Heart right ventricle (tissue), 16 donors: ENCODE data around the gene TAF9B. TPM values are rescaled to one million over a fixed set of nuclear protein-coding genes. Genes with fewer than 3 reads are reported as not detected.

Experiments used
- ATAC-seq, 8 donors: fragments of 200-7000 bp; cut with Tn5 transposase; one replicate each; pipeline ENCODE4 v1.9.1; 2020; ENCODE audit warnings: mild to moderate bottlenecking in 8 of 8, moderate library complexity in 8 of 8, moderate number of reproducible peaks in 1 of 8
- DNase-seq, 2 donors: peaks; one replicate each; pipeline ENCODE4 v3.0.0-alpha.2; 2020
- H3K27ac ChIP-seq, 10 donors: fragments of 200-600 bp; sonication (generic) in 2 of 10; one replicate each; pipeline versions ENCODE4 v1.5.0 to v1.8.0; 2020 to 2022; ENCODE audit warnings: mild to moderate bottlenecking in 3 of 10
- H3K27me3 ChIP-seq, 7 donors: fragments of 200-600 bp; one replicate each; pipeline ENCODE4 v1.8.0; 2021 to 2022; ENCODE audit warnings: mild to moderate bottlenecking in 2 of 7
- H3K36me3 ChIP-seq, 9 donors: fragments of 200-600 bp; sonication (generic) in 1 of 9; one replicate each; pipeline versions ENCODE4 v1.5.0 to v1.8.0; 2020 to 2022; ENCODE audit warnings: mild to moderate bottlenecking in 2 of 9
- H3K4me1 ChIP-seq, 9 donors: fragments of 200-600 bp; sonication (generic) in 1 of 9; one replicate each; pipeline versions ENCODE4 v1.5.0 to v1.8.0; 2020 to 2022; ENCODE audit warnings: mild to moderate bottlenecking in 4 of 9
- H3K4me3 ChIP-seq, 10 donors: fragments of 200-600 bp; sonication (generic) in 2 of 10; one replicate each; pipeline versions ENCODE4 v1.5.0 to v1.8.0; 2020 to 2022; ENCODE audit warnings: mild to moderate bottlenecking in 7 of 10, moderate library complexity in 2 of 10
- H3K9me3 ChIP-seq, 11 donors: fragments of 200-600 bp in 10 of 11; sonication (generic) in 2 of 11; one replicate each; pipeline versions ENCODE4 v1.5.0 to v1.8.0; 2013 to 2022; ENCODE audit warnings: mild to moderate bottlenecking in 2 of 11, control low read depth in 1 of 11, moderate library complexity in 1 of 11
- WGBS, 2 donors: extraction: QIAGEN DNeasy Blood & Tissue Kit; methylation state at CpG; one replicate each; pipeline ENCODE4 v1.1.7; 2013; ENCODE audit warnings: inconsistent platforms in 1 of 2; 5-methylcytosine and 5-hydroxymethylcytosine counted together
- intact Hi-C, 10 donors: fragments of 100-400 bp; cut with DNase I; formaldehyde crosslinking; loops; one replicate each; pipeline versions ENCODE4 v1.11.1 to v1.14.2; 2022
- long read RNA-seq, 3 donors: library from polyadenylated mRNA; unstranded; transcript quantifications; one replicate each; pipeline ENCODE4 v2.0.0, GENCODE V29; 2020 to 2021
- polyA plus RNA-seq, 2 donors: library from polyadenylated mRNA; stranded (reverse); fragments of 200-250 nt; gene quantifications; one replicate each; pipeline ENCODE4 v1.2.3, GENCODE V29; 2013
- total RNA-seq, 10 donors: library from RNA; stranded (reverse); fragmentation: NEBNext Ultra II Directional in 3 of 10; extraction: Animal tissue kit (Norgen Biotek cat#: 25700) in 3 of 10; gene quantifications; one replicate each; pipeline versions ENCODE4 v1.2.1 to v1.2.4, GENCODE V29; 2021 to 2023
- TF ChIP-seq, protein P1 (sequence below), 9 donors: fragments of 200-600 bp; sonication (generic) in 2 of 9; IDR thresholded peaks; one replicate each; pipeline versions ENCODE4 v1.5.0 to v1.8.0; 2021 to 2022; ENCODE audit warnings: antibody characterized with exemption in 9 of 9, mild to moderate bottlenecking in 5 of 9, moderate library complexity in 1 of 9
- donor health status: Arrhythmogenic right ventricular cardiomyopathy.
- donor health status: ischemic (EF 13 %, LVEDD 7.1; RV severe dilation, severe dysfunction).
- donor health status: healthy with polysubstance abuse.
- donor health status: DM: no; HTN: yes; CAD: no.
- donor health status: DM: no; HTN: no; CAD: no.
- donor health status: ischemic (EF 25% LVEDD 6.9; RV normal size, moderate dysfunction).
- donor health status: ischemic (EF 25% LVEDD 5.7; RV mildly dilated, moderate dysfunction).
- donor health status: healthy.
- donor health status: DM: yes; HTN: yes; CAD: no.
- donor health status: Ischemic cardiomyopathy.
- donor health status: ischemic (EF 35%, LVEDD 5.7; RV mildly dilated, moderate dysfunction).
- donor health status: nonischemic (EF 11% LVEDD 7.7; RV severe dilation, severe dysfunction).
- donor health status: DM: yes; HTN: yes; CAD: no.
- donor health status: PGD.
- donor health status: ischemic (EF 29% LVEDD 5.4; RV normal size, mild dysfunction).
- donor health status: nonischemic (EF 23%, LVEDD 6.1; RV moderate dilation, normal function).

TAF9B gene, protein sequence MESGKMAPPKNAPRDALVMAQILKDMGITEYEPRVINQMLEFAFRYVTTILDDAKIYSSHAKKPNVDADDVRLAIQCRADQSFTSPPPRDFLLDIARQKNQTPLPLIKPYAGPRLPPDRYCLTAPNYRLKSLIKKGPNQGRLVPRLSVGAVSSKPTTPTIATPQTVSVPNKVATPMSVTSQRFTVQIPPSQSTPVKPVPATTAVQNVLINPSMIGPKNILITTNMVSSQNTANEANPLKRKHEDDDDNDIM
- total RNA-seq (10 to 100 TPM; 16.4 to 27.8 (median 22.5) TPM), polyA plus RNA-seq (10 to 100 TPM in 1 of 2 donors, 1 to 10 TPM in 1; 9.8 to 11.5 TPM)
- long read RNA-seq, donor 1, transcript TAF9B-201 (7 exons, 2,713 nt): major isoform, 10 of 13 reads
- long read RNA-seq, donor 1, partial matches to known transcripts: 2 of 13 reads
- long read RNA-seq, donor 1, other reads (novel, unspliced or antisense): 1 of 13 reads
- long read RNA-seq, donor 2, transcript TAF9B-201 (7 exons, 2,713 nt): major isoform, 17 of 18 reads
- long read RNA-seq, donor 2, partial matches to known transcripts: 1 of 18 reads
- long read RNA-seq, donor 2, other reads (novel, unspliced or antisense): 0 of 18 reads
- long read RNA-seq, donor 3, transcript TAF9B-201 (7 exons, 2,713 nt): major isoform, 49 of 56 reads
- long read RNA-seq, donor 3, partial matches to known transcripts: 3 of 56 reads
- long read RNA-seq, donor 3, other reads (novel, unspliced or antisense): 4 of 56 reads

- Histone ChIP-seq H3K36me3 (peaks cover 0 to 24% (median 0%) of the 10 kb centered on the region in 9 donors), H3K27ac (peak within 1 kb of the TSS; percentile 40 to 83 (median 72)), H3K4me3 (peak within 1 kb of the TSS; percentile 45 to 89 (median 76)), H3K9me3 (no peaks in the 10 kb centered on the region), H3K27me3 (no peaks in the 10 kb centered on the region), H3K4me1 (peaks cover 0 to 8% (median 0%) of the 10 kb centered on the region in 9 donors)
- DNase-seq (peak; percentile 83 to 85), ATAC-seq (peak; percentile 96 to 99 (median 99))
- intact Hi-C loops: no loop called here
- 3 to 5% methylated on average over 42 to 52 of the region's 59 CpGs for WGBS, 2 donors
- TF ChIP-seq, protein P1, sequence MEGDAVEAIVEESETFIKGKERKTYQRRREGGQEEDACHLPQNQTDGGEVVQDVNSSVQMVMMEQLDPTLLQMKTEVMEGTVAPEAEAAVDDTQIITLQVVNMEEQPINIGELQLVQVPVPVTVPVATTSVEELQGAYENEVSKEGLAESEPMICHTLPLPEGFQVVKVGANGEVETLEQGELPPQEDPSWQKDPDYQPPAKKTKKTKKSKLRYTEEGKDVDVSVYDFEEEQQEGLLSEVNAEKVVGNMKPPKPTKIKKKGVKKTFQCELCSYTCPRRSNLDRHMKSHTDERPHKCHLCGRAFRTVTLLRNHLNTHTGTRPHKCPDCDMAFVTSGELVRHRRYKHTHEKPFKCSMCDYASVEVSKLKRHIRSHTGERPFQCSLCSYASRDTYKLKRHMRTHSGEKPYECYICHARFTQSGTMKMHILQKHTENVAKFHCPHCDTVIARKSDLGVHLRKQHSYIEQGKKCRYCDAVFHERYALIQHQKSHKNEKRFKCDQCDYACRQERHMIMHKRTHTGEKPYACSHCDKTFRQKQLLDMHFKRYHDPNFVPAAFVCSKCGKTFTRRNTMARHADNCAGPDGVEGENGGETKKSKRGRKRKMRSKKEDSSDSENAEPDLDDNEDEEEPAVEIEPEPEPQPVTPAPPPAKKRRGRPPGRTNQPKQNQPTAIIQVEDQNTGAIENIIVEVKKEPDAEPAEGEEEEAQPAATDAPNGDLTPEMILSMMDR (IDR thresholded peaks at IDR 0.05): no peak
These were observed at the start of gene TAF9B for GRCh38 chrX:78139160-78140123. Gene TAF9B (minus strand): TSS chrX:78139650. CDS start chrX:78139611, 39 bp downstream.

DNA sequence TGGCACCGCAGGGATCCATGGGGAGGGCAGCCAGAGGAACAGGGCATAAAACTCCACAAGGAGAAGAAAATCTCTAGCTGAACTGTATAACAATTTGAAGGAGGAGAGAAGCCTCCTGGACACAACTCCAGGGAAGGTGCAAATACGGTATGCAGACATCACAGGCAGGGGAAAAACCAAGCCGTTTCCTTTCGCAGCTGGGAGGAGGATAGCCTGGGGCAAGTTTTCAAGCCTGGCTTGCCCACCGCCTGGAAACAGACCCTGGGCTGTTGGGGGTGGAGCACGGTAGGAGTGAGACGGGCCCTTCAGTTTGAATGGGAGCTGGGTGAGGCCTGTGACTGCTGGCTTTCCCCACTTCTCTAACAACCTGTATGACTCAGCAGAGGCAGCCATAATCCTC, 43.4 kb upstream of the TAF9B start:
- no peaks in the 10 kb centered on the region for H3K27me3 ChIP-seq
- H3K4me1 ChIP-seq: no peaks in the 10 kb centered on the region
- ATAC-seq: no peak
- H3K36me3 ChIP-seq: no peaks in the 10 kb centered on the region
- TF ChIP-seq, protein P1 (IDR thresholded peaks at IDR 0.05): no peak
- H3K27ac ChIP-seq: no peak overlapping the region
- intact Hi-C loops: no loop called here
- peaks cover 0 to under 1% (median 0%) of the 10 kb centered on the region in 11 donors for H3K9me3 ChIP-seq
- no peak for DNase-seq
- WGBS, 2 donors: 89 to 91% methylated on average over 7 of the region's 7 CpGs
- no peak overlapping the region for H3K4me3 ChIP-seq

DNA sequence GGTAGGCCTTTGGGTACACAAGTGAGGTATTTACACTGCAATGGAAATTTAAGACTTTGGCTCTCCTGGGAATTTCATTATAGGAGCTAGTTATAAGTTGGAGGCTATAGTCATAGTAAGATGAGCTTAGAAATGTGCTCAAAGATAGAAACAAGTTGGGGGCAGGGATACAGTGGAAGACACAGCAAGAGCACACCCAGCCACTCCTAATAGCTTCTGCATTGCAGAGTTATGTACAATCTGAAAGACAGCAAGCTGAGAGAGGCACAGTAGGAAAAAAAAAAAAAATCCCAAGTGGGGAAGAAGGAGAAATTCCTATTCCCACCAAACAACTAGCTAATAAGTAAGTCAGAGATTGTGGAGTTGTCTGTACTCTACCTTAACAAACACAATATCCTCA, 41.9 kb upstream of the TAF9B start:
- Histone ChIP-seq H3K4me1 (no peaks in the 10 kb centered on the region), H3K36me3 (no peaks in the 10 kb centered on the region), H3K9me3 (no peaks in the 10 kb centered on the region), H3K27me3 (no peaks in the 10 kb centered on the region), H3K27ac (no peak overlapping the region), H3K4me3 (no peak overlapping the region)
- ATAC-seq (no peak), DNase-seq (no peak)
- intact Hi-C loops: no loop called here
- TF ChIP-seq, protein P1 (IDR thresholded peaks at IDR 0.05): no peak

DNA sequence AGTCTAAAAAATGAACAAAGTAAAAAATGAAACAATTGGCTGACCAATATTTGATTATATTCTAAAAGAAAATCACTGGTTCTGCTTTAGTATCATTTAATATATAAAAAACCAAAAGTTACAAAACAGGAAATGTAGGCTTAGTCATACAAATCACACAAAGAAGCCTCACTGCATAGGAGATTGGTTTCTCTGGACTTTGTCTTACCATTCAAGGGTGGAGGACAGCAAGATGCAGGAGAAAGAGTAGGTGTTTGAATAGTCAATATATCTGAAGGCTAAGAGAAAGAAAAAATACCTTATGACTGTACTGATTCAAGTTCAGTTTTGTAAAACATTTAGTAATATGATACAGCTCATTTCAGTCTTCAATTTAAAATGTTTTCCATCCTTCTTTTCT, 28.6 kb upstream of the TAF9B start:
- no peak overlapping the region for H3K4me3 ChIP-seq
- TF ChIP-seq, protein P1 (IDR thresholded peaks at IDR 0.05): no peak
- ATAC-seq: no peak
- H3K36me3 ChIP-seq: no peaks in the 10 kb centered on the region
- H3K27ac ChIP-seq: no peak overlapping the region
- H3K4me1 ChIP-seq: no peaks in the 10 kb centered on the region
- DNase-seq: no peak
- peaks cover 0 to 13% (median 0%) of the 10 kb centered on the region in 7 donors for H3K27me3 ChIP-seq
- H3K9me3 ChIP-seq: no peaks in the 10 kb centered on the region
- intact Hi-C loops: no loop called here
